ENCODE results near the gene ATF7IP2.

- TF ChIP-seq POLR2A (IDR thresholded peaks at IDR 0.05) (no peak), EP300 (IDR thresholded peaks at IDR 0.05) (no peak)
Measured at GRCh38 chr16:10501016-10501607, 115.3 kb downstream of the ATF7IP2 start.
